ENCODE results near the gene ARFRP1.

The ARFRP1 gene

DNA sequence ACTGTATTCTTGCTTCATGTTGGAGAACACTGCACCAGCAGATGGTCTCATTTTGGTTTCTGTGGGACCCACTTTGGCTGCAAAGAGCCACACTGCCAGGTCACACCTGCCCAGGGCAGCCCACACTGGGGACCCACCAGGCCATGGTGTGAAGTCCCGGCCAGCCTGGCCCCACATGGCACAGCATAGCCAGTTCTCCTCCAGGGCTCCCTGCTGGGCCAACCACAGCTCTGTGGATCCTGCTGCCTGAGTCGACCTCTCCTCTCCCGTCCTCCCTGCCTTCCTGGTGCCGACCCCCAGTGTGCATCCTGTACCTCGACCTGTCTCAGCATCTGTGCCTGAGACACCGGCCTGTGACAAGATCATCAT lies 3.0 kb downstream of the ARFRP1 start:
- H2AFZ ChIP-seq (ENCODE audit: low read depth, low read length, severe bottlenecking), result no peak overlapping the region
- H3K27me3 ChIP-seq (ENCODE audit: low read length), result no peaks in the 10 kb centered on the region
- H3K9me2 ChIP-seq (replicated peaks; ENCODE audit: insufficient read depth, low read length), result no peaks in the 10 kb centered on the region
- H3K36me3 ChIP-seq (ENCODE audit: low read length), result no peaks in the 10 kb centered on the region
- H4K20me1 ChIP-seq (ENCODE audit: low read depth, low read length), result 0 out of 2 replicates have a peak, but pooled peaks cover 4% of the 10 kb centered on the region
- no peak overlapping the region for H3K27ac ChIP-seq (ENCODE audit: low read depth, low read length)
- H3K9ac ChIP-seq (ENCODE audit: low read length), result no peak overlapping the region
- peaks cover 31% of the 10 kb centered on the region for H3K79me2 ChIP-seq (ENCODE audit: insufficient read depth, low read length)
- no peak overlapping the region for H3K4me2 ChIP-seq (ENCODE audit: low read depth, low read length, poor library complexity, severe bottlenecking)
- no peak overlapping the region for H3K4me3 ChIP-seq (ENCODE audit: insufficient read depth, low read length, poor library complexity, severe bottlenecking)
- no peaks in the 10 kb centered on the region for H3F3A ChIP-seq (ENCODE audit: insufficient read depth)
- H3K9me3 ChIP-seq (ENCODE audit: insufficient read depth, low read length), result no peaks in the 10 kb centered on the region
- TF ChIP-seq EZH2phosphoT487 (conservative IDR thresholded peaks at IDR 0.05; ENCODE audit: low read length), result no peak
- TF ChIP-seq, protein P1, sequence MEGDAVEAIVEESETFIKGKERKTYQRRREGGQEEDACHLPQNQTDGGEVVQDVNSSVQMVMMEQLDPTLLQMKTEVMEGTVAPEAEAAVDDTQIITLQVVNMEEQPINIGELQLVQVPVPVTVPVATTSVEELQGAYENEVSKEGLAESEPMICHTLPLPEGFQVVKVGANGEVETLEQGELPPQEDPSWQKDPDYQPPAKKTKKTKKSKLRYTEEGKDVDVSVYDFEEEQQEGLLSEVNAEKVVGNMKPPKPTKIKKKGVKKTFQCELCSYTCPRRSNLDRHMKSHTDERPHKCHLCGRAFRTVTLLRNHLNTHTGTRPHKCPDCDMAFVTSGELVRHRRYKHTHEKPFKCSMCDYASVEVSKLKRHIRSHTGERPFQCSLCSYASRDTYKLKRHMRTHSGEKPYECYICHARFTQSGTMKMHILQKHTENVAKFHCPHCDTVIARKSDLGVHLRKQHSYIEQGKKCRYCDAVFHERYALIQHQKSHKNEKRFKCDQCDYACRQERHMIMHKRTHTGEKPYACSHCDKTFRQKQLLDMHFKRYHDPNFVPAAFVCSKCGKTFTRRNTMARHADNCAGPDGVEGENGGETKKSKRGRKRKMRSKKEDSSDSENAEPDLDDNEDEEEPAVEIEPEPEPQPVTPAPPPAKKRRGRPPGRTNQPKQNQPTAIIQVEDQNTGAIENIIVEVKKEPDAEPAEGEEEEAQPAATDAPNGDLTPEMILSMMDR (IDR thresholded peaks at IDR 0.05; ENCODE audit: insufficient read depth, low read length, poor library complexity, severe bottlenecking), result no peak

DNA sequence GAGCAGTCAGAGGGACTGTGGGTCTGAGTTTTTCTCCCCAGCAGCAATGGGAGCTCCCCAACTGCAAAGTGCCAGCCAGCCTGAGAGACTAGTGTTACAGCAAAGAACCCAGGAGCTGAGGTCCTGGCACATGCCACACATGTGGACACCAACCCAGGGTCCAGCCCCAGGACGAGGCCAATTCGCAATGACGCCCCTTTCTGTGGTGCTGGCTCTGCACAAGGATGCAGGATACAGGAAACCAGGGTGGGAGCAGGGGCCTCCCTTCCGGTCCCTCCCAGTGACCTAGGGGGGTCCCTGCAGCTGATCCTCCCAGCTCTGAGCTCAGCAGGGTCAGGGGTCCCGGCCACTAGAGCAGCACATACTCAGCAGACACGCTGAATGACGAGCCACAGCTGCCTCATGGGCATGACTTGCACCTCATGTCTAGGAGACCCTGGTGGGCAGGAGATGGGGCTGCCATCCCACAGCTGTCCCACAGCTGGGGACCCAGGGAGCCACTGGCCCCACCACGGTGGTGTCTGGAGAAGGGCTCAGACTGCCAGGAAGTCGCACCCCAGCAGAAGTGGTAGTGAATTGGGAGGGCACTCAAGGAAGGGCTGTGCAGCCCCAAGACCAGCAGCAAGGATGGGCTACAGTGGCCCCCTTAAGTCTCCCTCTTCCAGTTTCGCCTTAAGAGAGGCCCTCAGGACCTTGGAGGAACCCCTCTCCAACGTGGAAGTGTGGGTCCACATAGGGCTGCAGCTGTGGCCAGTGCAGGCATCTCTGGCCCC lies 3.6 kb downstream of the ARFRP1 start:
- Histone ChIP-seq H4K20me1 (ENCODE audit: low read depth, low read length) (0 out of 2 replicates have a peak, but pooled peaks cover 4% of the 10 kb centered on the region), H3K9ac (ENCODE audit: low read length) (no peak overlapping the region), H3K9me3 (ENCODE audit: insufficient read depth, low read length) (no peaks in the 10 kb centered on the region), H3K27me3 (ENCODE audit: low read length) (no peaks in the 10 kb centered on the region), H2AFZ (ENCODE audit: low read depth, low read length, severe bottlenecking) (no peak overlapping the region), H3K4me2 (ENCODE audit: low read depth, low read length, poor library complexity, severe bottlenecking) (no peak overlapping the region), H3K9me2 (replicated peaks; ENCODE audit: insufficient read depth, low read length) (no peaks in the 10 kb centered on the region), H3K27ac (ENCODE audit: low read depth, low read length) (no peak overlapping the region), H3K79me2 (ENCODE audit: insufficient read depth, low read length) (peaks cover 27% of the 10 kb centered on the region), H3K36me3 (ENCODE audit: low read length) (no peaks in the 10 kb centered on the region), H3F3A (ENCODE audit: insufficient read depth) (no peaks in the 10 kb centered on the region), H3K4me3 (ENCODE audit: insufficient read depth, low read length, poor library complexity, severe bottlenecking) (no peak overlapping the region)
- no peak for TF ChIP-seq EZH2phosphoT487 (conservative IDR thresholded peaks at IDR 0.05; ENCODE audit: low read length)

- H3K27me3 ChIP-seq (ENCODE audit: low read length), result no peaks in the 10 kb centered on the region
- no peak overlapping the region for H2AFZ ChIP-seq (ENCODE audit: low read depth, low read length, severe bottlenecking)
- H3K9ac ChIP-seq (ENCODE audit: low read length), result no peak overlapping the region
- no peaks in the 10 kb centered on the region for H3F3A ChIP-seq (ENCODE audit: insufficient read depth)
- peaks cover 20% of the 10 kb centered on the region for H3K79me2 ChIP-seq (ENCODE audit: insufficient read depth, low read length)
- no peaks in the 10 kb centered on the region for H3K36me3 ChIP-seq (ENCODE audit: low read length)
- no peak overlapping the region for H3K4me3 ChIP-seq (ENCODE audit: insufficient read depth, low read length, poor library complexity, severe bottlenecking)
- no peaks in the 10 kb centered on the region for H3K9me3 ChIP-seq (ENCODE audit: insufficient read depth, low read length)
- H4K20me1 ChIP-seq (ENCODE audit: low read depth, low read length), result 0 out of 2 replicates have a peak, but pooled peaks cover 4% of the 10 kb centered on the region
- no peak overlapping the region for H3K4me2 ChIP-seq (ENCODE audit: low read depth, low read length, poor library complexity, severe bottlenecking)
- H3K27ac ChIP-seq (ENCODE audit: low read depth, low read length), result no peak overlapping the region
- H3K9me2 ChIP-seq (replicated peaks; ENCODE audit: insufficient read depth, low read length), result no peaks in the 10 kb centered on the region
- no peak for TF ChIP-seq EZH2phosphoT487 (conservative IDR thresholded peaks at IDR 0.05; ENCODE audit: low read length)
- TF ChIP-seq, protein P1 (IDR thresholded peaks at IDR 0.05; ENCODE audit: insufficient read depth, low read length, poor library complexity, severe bottlenecking), result no peak
Measured at GRCh38 chr20:63703471-63703975, 4.3 kb downstream of the ARFRP1 start.
